WERI-Rb-1 (cell line): Measurements from ENCODE around the gene TEKT2.

Experiments
- DNase-seq: peaks from one replicate; pipeline ENCODE4 v3.0.0-alpha.2; 2020
- H3K27ac ChIP-seq: fragments of 250-450 bp; sonication (Bioruptor Pico); 2 replicates; pipeline ENCODE4 v1.5.1; 2020; ENCODE audit warnings: mild to moderate bottlenecking, moderate library complexity
- H3K27me3 ChIP-seq: fragments of 250-450 bp; sonication (Bioruptor Pico); 2 replicates; pipeline ENCODE4 v1.5.1; 2021; ENCODE audit warnings: mild to moderate bottlenecking, low read depth, moderate library complexity; ENCODE audit not compliant: insufficient read depth, severe bottlenecking
- H3K36me3 ChIP-seq: fragments of 250-450 bp; sonication (Bioruptor Pico); 2 replicates; pipeline ENCODE4 v1.5.1; 2020; ENCODE audit warnings: mild to moderate bottlenecking, moderate library complexity
- H3K4me3 ChIP-seq: 2 replicates; pipeline ENCODE4 v1.5.1; 2011; ENCODE audit warnings: low read depth, mild to moderate bottlenecking, control low read depth, low read length
- H3K9me3 ChIP-seq: fragments of 250-450 bp; sonication (Bioruptor Pico); 2 replicates; pipeline ENCODE4 v1.5.1; 2021; ENCODE audit warnings: mild to moderate bottlenecking, moderate library complexity; ENCODE audit not compliant: severe bottlenecking
- CTCF ChIP-seq: IDR thresholded peaks from 2 replicates; pipeline ENCODE4 v1.5.1; 2011; ENCODE audit warnings: low read depth, mild to moderate bottlenecking, control low read depth, inconsistent platforms, low read length

The TEKT2 gene

GRCh38 chr1:36112823-36113222 lies 28.9 kb downstream of the TEKT2 start:
- H3K9me3 ChIP-seq = no peaks in the 10 kb centered on the region
- no peak overlapping the region for H3K4me3 ChIP-seq
- H3K27me3 ChIP-seq = no peaks in the 10 kb centered on the region
- H3K27ac ChIP-seq = no peak overlapping the region
- TF ChIP-seq CTCF = no peak
- no peaks in the 10 kb centered on the region for H3K36me3 ChIP-seq
- no peak for DNase-seq

- H3K36me3 ChIP-seq = no peaks in the 10 kb centered on the region
- H3K4me3 ChIP-seq = no peak overlapping the region
- no peaks in the 10 kb centered on the region for H3K9me3 ChIP-seq
- DNase-seq = no peak
- no peak overlapping the region for H3K27ac ChIP-seq
- no peak for TF ChIP-seq CTCF
- no peaks in the 10 kb centered on the region for H3K27me3 ChIP-seq
These were observed 30.5 kb downstream of the TEKT2 start for GRCh38 chr1:36114371-36114770.

- H3K27ac ChIP-seq = no peak overlapping the region
- no peak for TF ChIP-seq CTCF
These were observed 31.3 kb downstream of the TEKT2 start for GRCh38 chr1:36115200-36115669.

GRCh38 chr1:36115931-36116330 lies 32.0 kb downstream of the TEKT2 start:
- Histone ChIP-seq H3K27me3 (no peaks in the 10 kb centered on the region), H3K36me3 (no peaks in the 10 kb centered on the region), H3K9me3 (no peaks in the 10 kb centered on the region), H3K4me3 (no peak overlapping the region), H3K27ac (no peak overlapping the region)
- no peak for DNase-seq
- no peak for TF ChIP-seq CTCF

More at GRCh38 chr1:36115200-36115669, 31.3 kb downstream of the TEKT2 start:
- no peak for DNase-seq
- H3K9me3 ChIP-seq = no peaks in the 10 kb centered on the region
- no peaks in the 10 kb centered on the region for H3K36me3 ChIP-seq
- H3K4me3 ChIP-seq = no peak overlapping the region
- H3K27me3 ChIP-seq = no peaks in the 10 kb centered on the region

- H3K27ac ChIP-seq = no peak overlapping the region
- H3K36me3 ChIP-seq = no peaks in the 10 kb centered on the region
- H3K27me3 ChIP-seq = no peaks in the 10 kb centered on the region
These were observed 33.0 kb downstream of the TEKT2 start for GRCh38 chr1:36116901-36117300.

More at GRCh38 chr1:36116901-36117300, 33.0 kb downstream of the TEKT2 start:
- DNase-seq = no peak
- Histone ChIP-seq H3K4me3 (no peak overlapping the region), H3K9me3 (no peaks in the 10 kb centered on the region)
- TF ChIP-seq CTCF = no peak
